Measurements from ENCODE around the gene TMEM179. TPM values are rescaled to one million over a fixed set of nuclear protein-coding genes. Genes with fewer than 3 reads are reported as not detected.

The TMEM179 gene
- polyA plus RNA-seq, 1 donor (not counting 4 experiments of a cell fraction or from before 2014, with no cell fraction given): not detected

DNA sequence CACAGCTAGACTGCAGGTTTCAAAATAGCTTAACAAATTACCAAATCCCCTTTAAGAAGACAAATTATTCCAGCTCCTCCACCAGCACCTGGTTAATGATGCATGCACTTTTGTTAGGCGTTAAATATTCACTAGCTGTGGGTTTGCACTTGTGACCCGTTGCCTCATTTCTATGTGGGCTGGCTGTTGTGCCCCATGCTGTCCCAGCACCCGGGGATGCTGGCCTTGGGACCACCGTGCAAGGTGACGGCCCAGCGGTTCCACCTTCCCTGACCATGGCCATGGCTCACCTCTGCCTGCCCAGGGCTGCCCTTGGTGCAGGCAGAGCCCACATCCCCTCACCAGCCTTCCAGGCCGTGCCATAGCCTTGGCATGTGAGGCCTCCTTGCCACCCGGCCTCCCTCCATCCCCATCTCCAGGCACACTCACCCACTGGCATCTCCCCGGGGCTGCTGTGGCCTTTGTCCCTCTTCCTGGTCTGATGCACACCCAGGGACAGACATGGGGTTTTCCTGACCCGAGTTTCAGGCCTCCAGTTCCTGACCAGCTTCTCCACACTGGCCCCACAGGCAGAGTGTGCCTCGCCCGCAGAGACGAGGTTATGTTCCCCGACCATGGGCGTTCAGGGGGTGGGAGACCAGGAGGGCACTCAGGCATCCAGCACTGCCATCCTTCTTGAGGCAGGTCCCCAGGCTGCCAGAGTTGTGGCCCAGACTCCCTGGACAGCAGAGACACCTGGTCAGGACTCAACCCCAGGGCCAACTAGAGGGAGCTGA, 45.4 kb downstream of the TMEM179 start:
- no peaks in the 10 kb centered on the region for H3K9me3 ChIP-seq (ENCODE audit: control insufficient read depth, low read depth, low read length)
- H3K4me2 ChIP-seq (ENCODE audit: control insufficient read depth, extremely low read depth, insufficient read depth, low read depth, low read length): no peak overlapping the region
- H2AFZ ChIP-seq (ENCODE audit: control insufficient read depth, low read length): no peak overlapping the region
- no peaks in the 10 kb centered on the region for H4K20me1 ChIP-seq (ENCODE audit: control insufficient read depth, extremely low read depth, insufficient read depth, low read length)
- H3K79me2 ChIP-seq (ENCODE audit: control insufficient read depth, insufficient read depth, low read length): no peaks in the 10 kb centered on the region
- no peak for DNase-seq (ENCODE audit: low read depth, low spot score)
- dilution Hi-C loops (cut with MboI; ENCODE audit: extremely low pct_ligation_motif_present, low sequenced_read_pairs): no loop called here
- no peaks in the 10 kb centered on the region for H3K36me3 ChIP-seq (ENCODE audit: control insufficient read depth in 2 of 2, extremely low read depth in 1 of 2, insufficient read depth in 2 of 2, low read length in 2 of 2)
- no peak overlapping the region for H3K9ac ChIP-seq (ENCODE audit: control insufficient read depth, extremely low read depth, insufficient read depth, low read length)
- H3K27me3 ChIP-seq (ENCODE audit: control insufficient read depth, extremely low read depth, insufficient read depth, low read length): peaks cover 15% of the 10 kb centered on the region
- TF ChIP-seq, protein P1, sequence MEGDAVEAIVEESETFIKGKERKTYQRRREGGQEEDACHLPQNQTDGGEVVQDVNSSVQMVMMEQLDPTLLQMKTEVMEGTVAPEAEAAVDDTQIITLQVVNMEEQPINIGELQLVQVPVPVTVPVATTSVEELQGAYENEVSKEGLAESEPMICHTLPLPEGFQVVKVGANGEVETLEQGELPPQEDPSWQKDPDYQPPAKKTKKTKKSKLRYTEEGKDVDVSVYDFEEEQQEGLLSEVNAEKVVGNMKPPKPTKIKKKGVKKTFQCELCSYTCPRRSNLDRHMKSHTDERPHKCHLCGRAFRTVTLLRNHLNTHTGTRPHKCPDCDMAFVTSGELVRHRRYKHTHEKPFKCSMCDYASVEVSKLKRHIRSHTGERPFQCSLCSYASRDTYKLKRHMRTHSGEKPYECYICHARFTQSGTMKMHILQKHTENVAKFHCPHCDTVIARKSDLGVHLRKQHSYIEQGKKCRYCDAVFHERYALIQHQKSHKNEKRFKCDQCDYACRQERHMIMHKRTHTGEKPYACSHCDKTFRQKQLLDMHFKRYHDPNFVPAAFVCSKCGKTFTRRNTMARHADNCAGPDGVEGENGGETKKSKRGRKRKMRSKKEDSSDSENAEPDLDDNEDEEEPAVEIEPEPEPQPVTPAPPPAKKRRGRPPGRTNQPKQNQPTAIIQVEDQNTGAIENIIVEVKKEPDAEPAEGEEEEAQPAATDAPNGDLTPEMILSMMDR (optimal IDR thresholded peaks at IDR 0.05 in 1 of 3, IDR thresholded peaks at IDR 0.05 in 1 of 3, conservative IDR thresholded peaks at IDR 0.05 in 1 of 3; ENCODE audit: extremely low read depth in 1 of 3, insufficient read depth in 2 of 3, low read length in 3 of 3): no peak
- no peak for TF ChIP-seq EZH2 (IDR thresholded peaks at IDR 0.05; ENCODE audit: low read length)
- H3K9me1 ChIP-seq (ENCODE audit: control insufficient read depth, extremely low read depth, insufficient read depth, low read length): no peaks in the 10 kb centered on the region
- H3K4me3 ChIP-seq (ENCODE audit: control insufficient read depth in 2 of 3, extremely low read depth in 1 of 3, insufficient read depth in 2 of 3, low read depth in 1 of 3, low read length in 3 of 3): no peak overlapping the region
- no peak for FAIRE-seq
- H3K4me1 ChIP-seq (ENCODE audit: control insufficient read depth, extremely low read depth, insufficient read depth, low read length): no peaks in the 10 kb centered on the region
- no peak overlapping the region for H3K27ac ChIP-seq (ENCODE audit: control insufficient read depth, insufficient read depth, low read length)

DNA sequence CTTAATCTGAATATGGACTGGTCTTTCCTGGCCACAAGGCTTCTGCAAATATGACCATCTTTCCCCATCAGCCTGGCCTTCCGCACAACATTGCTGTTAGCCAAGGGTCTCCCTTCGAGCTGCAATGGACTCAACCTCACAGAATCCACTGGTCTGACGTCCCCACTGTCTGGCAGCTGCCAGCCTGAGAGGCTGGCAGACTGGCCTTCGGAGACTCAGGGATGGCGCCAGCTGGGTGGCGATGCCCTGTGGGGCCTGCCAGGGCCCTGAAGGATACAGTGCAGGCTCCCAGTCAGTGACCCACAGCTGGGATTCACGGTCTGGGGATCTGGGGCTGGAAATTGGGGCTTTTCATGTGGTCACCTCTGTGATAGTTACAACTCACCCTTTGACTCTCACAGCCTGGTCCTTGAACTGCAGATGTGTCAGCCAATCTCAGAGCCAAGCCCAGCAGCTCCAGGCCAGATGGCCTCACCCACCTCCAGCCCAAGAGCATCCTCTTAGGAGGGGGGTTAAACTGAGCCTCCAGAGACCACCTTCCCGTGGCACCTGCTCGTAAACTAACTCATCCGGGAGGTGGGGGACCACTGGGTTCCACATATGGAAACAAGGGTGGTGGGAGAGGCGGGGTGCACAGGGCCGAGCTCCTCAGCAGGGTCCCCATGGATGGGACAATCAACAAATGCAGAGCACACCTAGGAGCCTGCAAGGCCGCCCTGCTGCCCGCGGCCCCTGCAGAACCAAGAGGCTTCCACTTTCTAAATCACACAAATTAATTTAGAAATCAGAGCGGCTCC, 46.1 kb downstream of the TMEM179 start:
- Histone ChIP-seq H3K9me1 (ENCODE audit: control insufficient read depth, extremely low read depth, insufficient read depth, low read length) (no peaks in the 10 kb centered on the region), H3K36me3 (ENCODE audit: control insufficient read depth in 2 of 2, extremely low read depth in 1 of 2, insufficient read depth in 2 of 2, low read length in 2 of 2) (no peaks in the 10 kb centered on the region), H3K9me3 (ENCODE audit: control insufficient read depth, low read depth, low read length) (no peaks in the 10 kb centered on the region), H3K27me3 (ENCODE audit: control insufficient read depth, extremely low read depth, insufficient read depth, low read length) (peaks cover 15% of the 10 kb centered on the region), H3K4me3 (ENCODE audit: control insufficient read depth in 2 of 3, extremely low read depth in 1 of 3, insufficient read depth in 2 of 3, low read depth in 1 of 3, low read length in 3 of 3) (no peak overlapping the region), H3K4me2 (ENCODE audit: control insufficient read depth, extremely low read depth, insufficient read depth, low read depth, low read length) (no peak overlapping the region), H4K20me1 (ENCODE audit: control insufficient read depth, extremely low read depth, insufficient read depth, low read length) (no peaks in the 10 kb centered on the region), H3K27ac (ENCODE audit: control insufficient read depth, insufficient read depth, low read length) (no peak overlapping the region), H2AFZ (ENCODE audit: control insufficient read depth, low read length) (no peak overlapping the region), H3K79me2 (ENCODE audit: control insufficient read depth, insufficient read depth, low read length) (no peaks in the 10 kb centered on the region), H3K9ac (ENCODE audit: control insufficient read depth, extremely low read depth, insufficient read depth, low read length) (no peak overlapping the region), H3K4me1 (ENCODE audit: control insufficient read depth, extremely low read depth, insufficient read depth, low read length) (no peaks in the 10 kb centered on the region)
- FAIRE-seq (no peak), DNase-seq (ENCODE audit: low read depth, low spot score) (no peak)
- dilution Hi-C loops (cut with MboI; ENCODE audit: extremely low pct_ligation_motif_present, low sequenced_read_pairs): no loop called here
- TF ChIP-seq, protein P1 (optimal IDR thresholded peaks at IDR 0.05 in 1 of 3, IDR thresholded peaks at IDR 0.05 in 1 of 3, conservative IDR thresholded peaks at IDR 0.05 in 1 of 3; ENCODE audit: extremely low read depth in 1 of 3, insufficient read depth in 2 of 3, low read length in 3 of 3): no peak
- no peak for TF ChIP-seq EZH2 (IDR thresholded peaks at IDR 0.05; ENCODE audit: low read length)
